ENCODE measurements around the gene PDZRN4.
A peak's percentile ranks its signal among the peaks of the same experiment; 100 is the strongest.

PDZRN4 gene

GRCh38 chr12:41365653-41366171 lies 177.6 kb downstream of the PDZRN4 start:
- peak; percentile 55 for DNase-seq

GRCh38 chr12:41367726-41368405 lies 179.7 kb downstream of the PDZRN4 start:
- DNase-seq = no peak

GRCh38 chr12:41380878-41381277 lies 192.8 kb downstream of the PDZRN4 start:
- DNase-seq = no peak

GRCh38 chr12:41402801-41403200 lies 214.7 kb downstream of the PDZRN4 start:
- no peak for DNase-seq

GRCh38 chr12:41407232-41407799 lies 219.2 kb downstream of the PDZRN4 start:
- DNase-seq = no peak

GRCh38 chr12:41409628-41410027 lies 221.5 kb downstream of the PDZRN4 start:
- DNase-seq = no peak

GRCh38 chr12:41418586-41418985 lies 230.5 kb downstream of the PDZRN4 start:
- no peak for DNase-seq

GRCh38 chr12:41419131-41419893 lies 231.2 kb downstream of the PDZRN4 start:
- peak; percentile 12 for DNase-seq

- no peak for DNase-seq
These were observed 236.5 kb downstream of the PDZRN4 start for GRCh38 chr12:41424651-41425050.

GRCh38 chr12:41433460-41433859 lies 245.3 kb downstream of the PDZRN4 start:
- no peak for DNase-seq

- no peak for DNase-seq
These were observed 248.0 kb downstream of the PDZRN4 start for GRCh38 chr12:41436076-41436475.

GRCh38 chr12:41437563-41437962 lies 249.4 kb downstream of the PDZRN4 start:
- DNase-seq = no peak

GRCh38 chr12:41438854-41439541 lies 250.9 kb downstream of the PDZRN4 start:
- DNase-seq = no peak

- no peak for DNase-seq
These were observed 251.7 kb downstream of the PDZRN4 start for GRCh38 chr12:41439801-41440200.

GRCh38 chr12:41441180-41441579 lies 253.1 kb downstream of the PDZRN4 start:
- no peak for DNase-seq

GRCh38 chr12:41442896-41443295 lies 254.8 kb downstream of the PDZRN4 start:
- DNase-seq = no peak

- DNase-seq = no peak
These were observed 255.6 kb downstream of the PDZRN4 start for GRCh38 chr12:41443690-41444089.

- DNase-seq = no peak
These were observed 264.8 kb downstream of the PDZRN4 start for GRCh38 chr12:41452838-41453407.

GRCh38 chr12:41453409-41453808 lies 265.3 kb downstream of the PDZRN4 start:
- DNase-seq = no peak

GRCh38 chr12:41459111-41459905 lies 271.2 kb downstream of the PDZRN4 start:
- no peak for DNase-seq

GRCh38 chr12:41459906-41460214 lies 271.7 kb downstream of the PDZRN4 start:
- DNase-seq = no peak

- DNase-seq = no peak
These were observed 272.8 kb downstream of the PDZRN4 start for GRCh38 chr12:41460906-41461305.

Measured in DMS79 treated with DMSO at 0.1 percent for 48 hours (cell line).